HG03097 (cell line): ENCODE measurements around the gene CAPN13.

Experiments
- ATAC-seq: cut with Tn5 transposase; IDR thresholded peaks from one replicate; pipeline ENCODE4 v1.9.1; 2021; ENCODE audit not compliant: unreplicated experiment, low FRiP score

The CAPN13 gene

GRCh38 chr2:30765876-30766470 lies 41.3 kb downstream of the CAPN13 start:
- ATAC-seq = no peak

GRCh38 chr2:30765191-30765590 lies 42.1 kb downstream of the CAPN13 start:
- ATAC-seq = no peak

GRCh38 chr2:30764021-30764800 lies 43.0 kb downstream of the CAPN13 start:
- no peak for ATAC-seq

GRCh38 chr2:30763151-30763660 lies 44.0 kb downstream of the CAPN13 start:
- no peak for ATAC-seq

GRCh38 chr2:30761226-30761625 lies 46.0 kb downstream of the CAPN13 start:
- no peak for ATAC-seq

GRCh38 chr2:30759481-30759880 lies 47.8 kb downstream of the CAPN13 start:
- no peak for ATAC-seq

- no peak for ATAC-seq
These were observed 49.0 kb downstream of the CAPN13 start for GRCh38 chr2:30758191-30758651.

- no peak for ATAC-seq
These were observed 49.5 kb downstream of the CAPN13 start for GRCh38 chr2:30757749-30758148.

- ATAC-seq = no peak
These were observed 50.3 kb downstream of the CAPN13 start for GRCh38 chr2:30756971-30757370.

GRCh38 chr2:30756051-30756719 lies 51.1 kb downstream of the CAPN13 start:
- ATAC-seq = no peak

GRCh38 chr2:30753630-30754029 lies 53.6 kb downstream of the CAPN13 start:
- ATAC-seq = no peak

- no peak for ATAC-seq
These were observed 54.4 kb downstream of the CAPN13 start for GRCh38 chr2:30752811-30753210.

- no peak for ATAC-seq
These were observed 60.0 kb downstream of the CAPN13 start for GRCh38 chr2:30747206-30747605.

- ATAC-seq = no peak
These were observed 62.4 kb downstream of the CAPN13 start for GRCh38 chr2:30744823-30745222.

GRCh38 chr2:30741576-30741975 lies 65.7 kb downstream of the CAPN13 start:
- no peak for ATAC-seq

- no peak for ATAC-seq
These were observed 68.9 kb downstream of the CAPN13 start for GRCh38 chr2:30738141-30738911.

GRCh38 chr2:30737326-30737610 lies 70.0 kb downstream of the CAPN13 start:
- no peak for ATAC-seq

GRCh38 chr2:30736461-30737325 lies 70.6 kb downstream of the CAPN13 start:
- no peak for ATAC-seq

- no peak for ATAC-seq
These were observed 73.2 kb downstream of the CAPN13 start for GRCh38 chr2:30733876-30734520.
